HFF-Myc (cell line): ENCODE data around the gene CD109.
"Not testable (repeated sequence)": the region's sequence is repeated elsewhere in the genome, so short reads cannot be mapped to it uniquely, and the experiment has no call there.

ENCODE experiments used
- DNase-seq: peaks from one replicate; pipeline ENCODE4 v3.0.0-alpha.2; 2011; ENCODE audit warnings: low read depth; ENCODE audit errors: extremely low read depth
- H3K4me3 ChIP-seq: replicated peaks from 2 replicates; pipeline ENCODE4 v1.5.1; 2011; ENCODE audit warnings: low read depth, mild to moderate bottlenecking, control low read depth, low read length
- TF ChIP-seq, protein P1 (sequence below): IDR thresholded peaks from 2 replicates; pipeline ENCODE4 v1.5.1; 2012; ENCODE audit warnings: mild to moderate bottlenecking, low read depth, low read length, control low read depth; ENCODE audit errors: missing control alignments

The CD109 gene

DNA sequence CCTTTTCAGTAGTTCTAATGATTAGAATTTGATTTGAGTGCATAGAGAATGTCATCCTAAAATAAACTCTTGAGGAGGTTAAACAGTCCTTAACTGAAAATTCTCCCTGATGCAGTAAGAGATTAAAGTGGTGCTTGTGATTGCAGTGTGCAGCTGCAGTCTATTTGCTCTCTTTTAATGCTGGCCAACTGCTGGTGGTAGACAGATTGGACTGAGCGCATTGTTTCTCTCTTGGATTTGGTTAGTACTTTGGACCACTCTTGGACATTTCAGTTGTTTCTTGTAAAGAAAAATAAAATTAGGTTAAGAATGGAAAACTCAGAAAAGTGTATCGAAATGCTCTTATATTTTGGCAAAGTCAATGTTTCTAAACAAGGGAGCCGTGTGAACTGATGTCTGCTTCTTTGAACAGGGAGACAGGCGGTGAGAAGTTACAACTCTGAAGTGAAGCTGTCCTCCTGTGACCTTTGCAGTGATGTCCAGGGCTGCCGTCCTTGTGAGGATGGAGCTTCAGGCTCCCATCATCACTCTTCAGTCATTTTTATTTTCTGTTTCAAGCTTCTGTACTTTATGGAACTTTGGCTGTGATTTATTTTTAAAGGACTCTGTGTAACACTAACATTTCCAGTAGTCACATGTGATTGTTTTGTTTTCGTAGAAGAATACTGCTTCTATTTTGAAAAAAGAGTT lies 127.2 kb downstream of the CD109 start:
- TF ChIP-seq, protein P1, sequence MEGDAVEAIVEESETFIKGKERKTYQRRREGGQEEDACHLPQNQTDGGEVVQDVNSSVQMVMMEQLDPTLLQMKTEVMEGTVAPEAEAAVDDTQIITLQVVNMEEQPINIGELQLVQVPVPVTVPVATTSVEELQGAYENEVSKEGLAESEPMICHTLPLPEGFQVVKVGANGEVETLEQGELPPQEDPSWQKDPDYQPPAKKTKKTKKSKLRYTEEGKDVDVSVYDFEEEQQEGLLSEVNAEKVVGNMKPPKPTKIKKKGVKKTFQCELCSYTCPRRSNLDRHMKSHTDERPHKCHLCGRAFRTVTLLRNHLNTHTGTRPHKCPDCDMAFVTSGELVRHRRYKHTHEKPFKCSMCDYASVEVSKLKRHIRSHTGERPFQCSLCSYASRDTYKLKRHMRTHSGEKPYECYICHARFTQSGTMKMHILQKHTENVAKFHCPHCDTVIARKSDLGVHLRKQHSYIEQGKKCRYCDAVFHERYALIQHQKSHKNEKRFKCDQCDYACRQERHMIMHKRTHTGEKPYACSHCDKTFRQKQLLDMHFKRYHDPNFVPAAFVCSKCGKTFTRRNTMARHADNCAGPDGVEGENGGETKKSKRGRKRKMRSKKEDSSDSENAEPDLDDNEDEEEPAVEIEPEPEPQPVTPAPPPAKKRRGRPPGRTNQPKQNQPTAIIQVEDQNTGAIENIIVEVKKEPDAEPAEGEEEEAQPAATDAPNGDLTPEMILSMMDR, result no peak
- H3K4me3 ChIP-seq, result no peak overlapping the region
- DNase-seq, result no peak

DNA sequence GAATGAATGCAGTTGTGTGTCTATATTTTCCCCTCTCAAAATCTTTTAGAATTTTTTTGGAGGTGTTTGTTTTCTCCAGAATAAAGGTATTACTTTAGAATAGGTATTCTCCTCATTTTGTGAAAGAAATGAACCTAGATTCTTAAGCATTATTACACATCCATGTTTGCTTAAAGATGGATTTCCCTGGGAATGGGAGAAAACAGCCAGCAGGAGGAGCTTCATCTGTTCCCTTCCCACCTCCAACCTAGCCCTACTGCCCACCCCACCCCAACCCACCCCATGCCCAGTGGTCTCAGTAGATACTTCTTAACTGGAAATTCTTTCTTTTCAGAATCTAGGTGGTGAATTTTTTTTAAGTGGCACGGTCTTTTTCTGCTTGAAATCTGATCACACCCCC lies 127.8 kb downstream of the CD109 start:
- no peak for DNase-seq
- TF ChIP-seq, protein P1, result no peak
- no peak overlapping the region for H3K4me3 ChIP-seq

DNA sequence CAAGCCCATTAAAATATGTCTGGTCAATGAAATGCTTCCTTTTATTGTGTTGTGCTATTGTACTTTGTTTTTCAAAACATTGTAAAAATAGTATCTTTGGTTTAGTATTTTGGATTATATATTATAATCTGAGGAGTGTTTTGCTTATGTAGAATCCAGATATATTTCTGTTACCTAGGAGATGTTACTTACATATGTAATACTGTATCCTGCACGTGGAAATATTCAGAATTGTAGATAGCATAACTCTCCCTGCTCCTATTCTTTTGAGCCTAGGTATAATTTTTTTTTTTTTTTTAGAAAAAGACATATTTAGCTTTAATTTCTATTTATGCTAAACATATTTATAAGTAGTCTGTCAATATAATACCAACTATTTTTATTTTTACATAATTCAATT lies 130.6 kb downstream of the CD109 start:
- TF ChIP-seq, protein P1, result no peak
- DNase-seq, result no peak
- no peak overlapping the region for H3K4me3 ChIP-seq

DNA sequence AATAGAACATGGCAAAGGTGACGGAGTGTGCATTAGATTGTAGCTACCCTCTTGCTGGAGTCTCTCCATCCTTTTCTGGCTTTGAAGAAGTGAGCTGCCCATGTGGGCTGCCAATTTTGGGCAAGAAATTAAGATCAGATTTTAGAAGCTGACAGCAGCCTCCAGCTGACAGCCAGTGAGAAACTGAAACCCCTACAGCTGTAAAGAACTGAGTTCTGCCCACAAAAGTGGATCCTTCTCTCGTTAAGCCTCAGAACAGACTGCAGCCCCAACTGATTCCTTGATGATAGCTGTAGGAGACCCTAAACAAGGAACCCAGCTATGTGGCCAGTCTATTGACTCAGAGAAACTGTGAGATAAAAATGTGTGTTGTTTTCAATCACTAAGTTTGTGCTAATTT lies 134.1 kb downstream of the CD109 start:
- H3K4me3 ChIP-seq, result no peak overlapping the region
- TF ChIP-seq, protein P1, result no peak
- no peak for DNase-seq

DNA sequence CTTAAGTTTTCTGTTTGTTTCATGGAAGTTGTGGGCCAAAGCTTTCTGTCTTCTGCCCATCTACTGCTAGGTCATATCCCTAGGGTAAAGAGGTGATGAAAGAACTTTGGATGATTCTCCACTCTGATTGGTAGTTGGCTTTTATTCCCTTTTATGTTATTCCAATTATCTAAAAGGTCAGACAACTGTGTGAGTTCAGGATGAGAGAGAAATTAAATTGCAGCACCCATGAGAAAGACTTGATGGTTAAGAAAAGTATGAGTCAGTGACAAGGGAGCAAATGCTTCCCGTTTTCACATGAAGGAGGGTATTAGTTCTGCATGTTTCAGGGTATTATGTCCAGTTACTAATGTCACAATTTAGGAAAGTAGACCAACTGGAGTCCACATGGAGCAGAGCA lies 136.3 kb downstream of the CD109 start:
- DNase-seq, result no peak

DNA sequence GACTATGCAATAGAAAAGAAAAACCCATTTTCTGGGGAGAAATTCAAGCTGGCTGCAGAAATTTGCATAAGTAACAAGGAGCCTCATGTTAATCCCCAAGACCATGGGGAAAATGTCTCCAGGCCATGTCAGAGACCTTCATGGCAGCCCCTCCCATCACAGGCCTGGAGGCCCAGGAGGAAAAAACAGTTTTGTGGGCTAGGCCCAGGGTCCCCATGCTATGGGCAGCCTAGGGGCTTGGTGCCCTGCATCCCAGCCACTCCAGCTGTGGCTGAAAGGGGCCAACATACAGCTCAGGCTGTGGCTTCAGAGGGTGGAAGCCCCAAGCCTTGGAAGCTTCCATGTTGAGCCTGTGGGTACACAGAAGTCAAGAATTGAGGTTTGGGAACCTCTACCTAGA lies 148.7 kb downstream of the CD109 start:
- not testable (repeated sequence) for DNase-seq, H3K4me3 ChIP-seq

More for the DNA sequence above, 136.3 kb downstream of the CD109 start:
- H3K4me3 ChIP-seq, result no peak overlapping the region
- TF ChIP-seq, protein P1, result no peak

DNA sequence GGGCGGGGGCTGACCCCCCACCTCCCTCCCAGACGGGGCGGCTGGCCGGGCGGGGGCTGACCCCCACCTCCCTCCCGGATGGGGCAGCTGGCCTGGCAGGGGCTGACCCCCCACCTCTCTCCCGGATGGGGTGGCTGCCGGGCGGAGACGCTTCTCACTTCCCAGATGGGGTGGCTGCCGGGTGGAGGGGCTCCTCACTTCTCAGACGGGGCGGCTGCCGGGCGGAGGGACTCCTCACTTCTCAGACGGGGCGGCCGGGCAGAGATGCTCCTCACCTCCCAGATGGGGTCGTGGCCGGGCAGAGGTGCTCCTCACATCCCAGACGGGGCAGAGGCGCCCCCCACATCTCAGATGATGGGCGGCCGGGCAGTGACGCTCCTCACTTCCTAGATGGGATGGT lies 155.0 kb downstream of the CD109 start:
- not testable (repeated sequence) for DNase-seq, H3K4me3 ChIP-seq

DNA sequence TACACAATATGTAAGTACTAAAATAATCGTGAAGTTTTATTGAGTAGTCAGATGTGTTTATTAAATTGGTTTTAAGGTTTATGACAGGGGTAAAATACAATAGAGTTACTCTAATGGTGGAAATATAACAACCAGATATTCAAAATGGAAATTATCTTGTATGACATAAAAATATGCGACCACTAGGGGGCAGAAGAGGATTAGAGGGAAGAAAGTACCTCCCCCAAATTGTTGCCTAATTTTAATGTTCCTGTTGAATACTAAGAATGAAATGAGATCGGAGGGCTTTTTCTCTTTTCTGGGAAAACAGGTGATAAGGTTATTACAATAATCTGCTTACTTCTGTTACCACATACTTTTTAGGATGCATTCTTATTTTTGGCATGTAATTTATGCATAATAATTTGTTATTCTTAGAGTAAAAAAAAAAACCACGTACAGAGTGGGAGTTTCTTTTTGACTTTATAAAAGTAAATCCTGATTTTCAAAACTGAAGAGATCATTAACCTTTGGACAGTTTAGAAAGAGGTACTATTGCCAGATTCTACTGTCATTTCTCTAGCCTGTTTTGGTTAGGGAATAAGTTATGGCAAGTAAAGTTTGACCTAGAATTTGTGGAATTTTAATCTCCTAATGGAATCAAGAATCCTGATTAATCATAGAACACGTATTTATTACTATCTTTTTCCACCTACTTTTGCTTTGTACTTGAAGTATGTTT lies 159.2 kb downstream of the CD109 start:
- DNase-seq, result peak; percentile 53
- H3K4me3 ChIP-seq, result no peak overlapping the region
- TF ChIP-seq, protein P1, result peak; percentile 59
